HAP-1 (cell line): ENCODE data around the gene TRPM7.

Source experiments
- DNase-seq, 2 experiments: peaks; one replicate each; pipeline ENCODE4 v3.0.0-alpha.2; 2016 to 2020; ENCODE audit warnings: low spot score in 2 of 2
- H3K27me3 ChIP-seq: fragments of 250-450 bp; sonication (Bioruptor Pico); 2 replicates; pipeline ENCODE4 v1.5.1; 2020; ENCODE audit warnings: low read depth, mild to moderate bottlenecking, moderate library complexity
- H3K36me3 ChIP-seq: fragments of 250-450 bp; sonication (Bioruptor Pico); replicated peaks from 2 replicates; pipeline ENCODE4 v1.5.1; 2020; ENCODE audit warnings: mild to moderate bottlenecking
- H3K4me1 ChIP-seq: fragments of 250-450 bp; sonication (Bioruptor Pico); 2 replicates; pipeline ENCODE4 v1.5.1; 2020; ENCODE audit warnings: mild to moderate bottlenecking
- H3K4me3 ChIP-seq: fragments of 250-450 bp; sonication (Bioruptor Pico); 2 replicates; pipeline ENCODE4 v1.5.1; 2020; ENCODE audit warnings: mild to moderate bottlenecking, moderate library complexity
- H3K9me3 ChIP-seq: fragments of 250-450 bp; sonication (Bioruptor Pico); 2 replicates; pipeline ENCODE4 v1.5.1; 2020; ENCODE audit warnings: mild to moderate bottlenecking, moderate library complexity
- in situ Hi-C: fragments of 300-500 bp; cut with MboI; formaldehyde crosslinking; loops from 3 replicates; pipeline ENCODE4 v1.14.3; 2020; ENCODE audit warnings: low sequenced_read_pairs, inconsistent platforms, mixed read lengths

TRPM7 gene

GRCh38 chr15:50687302-50687902 lies 805 bp upstream of the TRPM7 start:
- Histone ChIP-seq H3K4me1 (peaks cover 19% of the 10 kb centered on the region), H3K9me3 (no peaks in the 10 kb centered on the region), H3K27me3 (no peaks in the 10 kb centered on the region), H3K36me3 (peaks cover 5% of the 10 kb centered on the region), H3K4me3 (peak overlapping the region; percentile 86)
- no peak for DNase-seq
- in situ Hi-C loops: loop anchor here (10.0 kb wide), 1 partner anchor 217 kb away; the partner anchor contains the start of gene AP4E1

DNA sequence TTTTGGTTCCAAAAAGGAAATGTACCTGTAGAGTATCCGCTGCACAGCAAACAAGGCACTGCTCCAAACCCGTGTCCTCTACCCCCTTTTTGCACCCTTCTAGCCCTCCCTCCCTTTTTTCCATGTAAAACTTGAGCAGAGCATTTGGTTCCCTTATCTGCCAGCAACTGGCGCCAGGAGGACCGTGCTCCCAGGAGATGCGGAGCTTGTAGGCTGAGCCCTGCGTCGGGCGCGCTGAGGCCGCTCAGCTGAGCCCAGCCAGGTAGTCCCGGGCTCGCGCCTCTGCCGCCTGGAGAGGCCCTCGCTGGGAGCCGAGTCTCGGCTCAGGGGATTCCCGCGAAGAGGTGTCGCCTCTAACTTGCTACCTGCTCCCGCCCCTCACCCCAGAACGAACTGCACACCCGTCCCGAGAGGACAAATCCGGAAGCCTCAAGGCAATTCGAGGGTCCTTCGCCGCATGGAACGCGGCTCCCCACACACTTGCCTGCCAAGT lies 575 bp downstream of the TRPM7 start:
- in situ Hi-C loops: loop anchor here (10.0 kb wide), 1 partner anchor 219 kb away; the partner anchor contains the start of gene AP4E1
- H3K9me3 ChIP-seq: no peaks in the 10 kb centered on the region
- H3K4me1 ChIP-seq: peaks cover 19% of the 10 kb centered on the region
- peak; percentile 55 to 70 for DNase-seq
- peaks cover 12% of the 10 kb centered on the region for H3K36me3 ChIP-seq
- H3K27me3 ChIP-seq: no peaks in the 10 kb centered on the region
- H3K4me3 ChIP-seq: peak overlapping the region; percentile 86

DNA sequence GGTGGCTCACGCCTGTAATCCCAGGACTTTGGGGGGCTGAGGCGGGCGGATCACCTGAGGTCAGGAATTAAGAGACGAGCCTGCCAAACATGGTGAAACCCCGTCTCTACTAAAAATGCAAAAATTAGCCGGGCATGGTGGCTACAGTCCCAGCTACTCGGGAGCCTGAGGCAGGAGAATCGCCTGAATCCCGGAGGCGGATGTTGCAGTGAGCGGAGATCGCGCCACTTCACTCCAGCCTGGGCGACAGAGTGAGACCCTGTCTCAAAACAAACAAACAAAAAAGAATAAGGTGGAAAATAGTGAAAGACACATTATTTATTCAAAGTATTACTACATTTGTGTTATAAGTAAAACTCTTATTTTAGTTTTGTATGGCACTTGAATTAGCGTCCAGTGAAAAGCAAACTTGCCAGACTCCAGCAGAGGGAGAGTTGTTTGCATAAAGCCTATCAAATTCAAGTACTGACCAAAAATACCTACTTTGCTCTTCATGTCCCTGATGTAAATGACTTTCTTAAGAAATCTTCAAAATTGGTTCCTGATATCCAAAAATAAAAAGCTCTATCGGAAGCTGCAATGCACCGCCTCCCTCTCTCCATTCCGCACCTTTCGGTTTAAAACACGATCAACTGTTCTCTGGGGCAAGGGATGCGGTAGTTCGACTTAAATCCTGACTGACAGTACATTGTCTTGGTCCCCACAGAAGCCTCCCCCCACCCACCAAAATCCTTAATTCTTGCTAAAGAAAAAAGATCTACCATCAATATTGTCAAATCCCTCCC lies 1.2 kb downstream of the TRPM7 start:
- Histone ChIP-seq H3K4me1 (peaks cover 19% of the 10 kb centered on the region), H3K27me3 (no peaks in the 10 kb centered on the region), H3K9me3 (no peaks in the 10 kb centered on the region), H3K36me3 (peaks cover 17% of the 10 kb centered on the region), H3K4me3 (peak overlapping the region; percentile 86)
- in situ Hi-C loops: loop anchor here (10.0 kb wide), 1 partner anchor 219 kb away; the partner anchor contains the start of gene AP4E1
- peak in 1 of 2 experiments; percentile 18 for DNase-seq

DNA sequence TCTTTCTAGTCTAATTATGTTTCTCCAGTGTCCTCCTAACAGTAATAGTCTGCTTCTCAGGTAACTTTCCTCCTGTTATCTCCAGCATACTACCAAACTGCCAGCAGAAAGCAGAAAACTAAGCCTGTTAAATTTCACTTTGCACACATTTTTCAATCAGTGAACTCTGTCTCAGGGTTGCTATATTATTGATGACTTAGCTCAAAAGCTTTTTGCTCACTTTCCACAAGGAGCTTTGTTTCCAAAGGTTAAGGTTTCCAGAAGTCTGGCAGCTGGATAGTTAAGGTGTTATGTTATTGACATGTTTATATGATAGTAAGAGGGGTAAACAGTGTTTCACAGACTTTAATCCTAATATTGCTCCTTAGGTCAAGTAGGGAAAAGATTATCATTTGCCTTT lies 5.1 kb downstream of the TRPM7 start:
- peaks cover 7% of the 10 kb centered on the region for H3K4me1 ChIP-seq
- DNase-seq: no peak
- no peak overlapping the region for H3K4me3 ChIP-seq
- peaks cover 17% of the 10 kb centered on the region for H3K36me3 ChIP-seq
- in situ Hi-C loops: loop anchor here (10.0 kb wide), 1 partner anchor 223 kb away; the partner anchor contains the start of gene AP4E1
- no peaks in the 10 kb centered on the region for H3K27me3 ChIP-seq
- H3K9me3 ChIP-seq: no peaks in the 10 kb centered on the region

DNA sequence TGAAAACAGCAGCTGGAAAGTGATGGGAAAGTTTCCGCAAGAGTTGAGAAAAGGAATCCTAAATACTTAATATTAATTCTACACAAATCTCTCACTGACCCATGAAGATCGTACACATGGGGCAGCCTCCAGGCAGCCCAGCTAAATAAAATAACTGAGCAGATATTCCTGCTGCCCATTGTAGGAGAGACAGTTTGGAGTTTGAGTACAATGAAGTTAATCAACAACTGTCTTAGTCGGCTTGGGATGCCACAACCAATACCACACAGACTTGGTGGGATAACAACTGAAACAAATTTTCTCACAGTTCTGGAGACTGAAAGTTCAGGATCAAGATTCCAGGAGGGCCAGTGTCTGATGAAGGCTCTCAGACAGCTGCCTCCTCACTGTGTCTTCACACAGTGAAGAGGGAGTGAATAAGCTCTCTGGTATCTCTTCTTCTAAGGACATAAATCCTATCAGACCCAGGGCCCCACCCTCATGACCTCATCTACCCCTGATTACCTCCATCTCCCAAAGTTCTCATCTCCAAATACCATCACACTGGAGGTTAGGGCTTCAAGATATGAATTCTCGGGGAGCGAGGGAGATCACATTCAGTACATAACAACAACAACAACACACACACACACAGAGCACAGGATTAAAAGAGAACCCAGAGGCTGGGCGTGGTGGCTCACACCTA lies 9.7 kb downstream of the TRPM7 start:
- Histone ChIP-seq H3K4me3 (no peak overlapping the region), H3K9me3 (no peaks in the 10 kb centered on the region), H3K36me3 (peaks cover 18% of the 10 kb centered on the region), H3K27me3 (no peaks in the 10 kb centered on the region), H3K4me1 (no peaks in the 10 kb centered on the region)
- DNase-seq: no peak
- in situ Hi-C loops: no loop called here

GRCh38 chr15:50675535-50676144 lies 11.0 kb downstream of the TRPM7 start:
- H3K27me3 ChIP-seq: no peaks in the 10 kb centered on the region
- in situ Hi-C loops: no loop called here
- H3K4me1 ChIP-seq: no peaks in the 10 kb centered on the region
- no peaks in the 10 kb centered on the region for H3K9me3 ChIP-seq
- H3K36me3 ChIP-seq: peaks cover 8% of the 10 kb centered on the region
- no peak overlapping the region for H3K4me3 ChIP-seq
- DNase-seq: no peak

- no peak overlapping the region for H3K4me3 ChIP-seq
- DNase-seq: no peak
- H3K4me1 ChIP-seq: no peaks in the 10 kb centered on the region
- H3K27me3 ChIP-seq: no peaks in the 10 kb centered on the region
- in situ Hi-C loops: no loop called here
- no peaks in the 10 kb centered on the region for H3K9me3 ChIP-seq
- H3K36me3 ChIP-seq: peaks cover 18% of the 10 kb centered on the region
These were observed 16.5 kb downstream of the TRPM7 start for GRCh38 chr15:50670115-50670514.

DNA sequence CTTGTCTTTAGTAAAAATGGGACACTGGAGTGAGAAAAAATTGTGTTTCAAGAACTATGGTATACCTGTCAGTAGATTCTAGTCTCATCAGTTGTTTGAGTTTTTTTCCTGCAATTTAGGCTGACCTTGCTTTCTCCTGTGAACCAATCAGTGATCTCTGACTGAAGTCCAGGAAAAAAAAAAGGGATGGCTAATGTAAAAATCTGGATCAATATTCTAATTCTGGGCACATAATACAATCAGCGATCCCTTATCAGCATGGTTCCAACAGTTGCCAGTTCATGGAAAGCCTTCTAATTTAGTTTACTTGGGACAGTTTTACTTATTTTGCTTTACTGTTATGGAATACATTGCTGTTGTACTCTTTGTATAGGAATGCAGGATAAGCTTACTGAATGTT lies 17.0 kb downstream of the TRPM7 start:
- in situ Hi-C loops: loop anchor here (5.0 kb wide), 1 partner anchor 213 kb away; no protein-coding TSS in a partner anchor
- no peaks in the 10 kb centered on the region for H3K27me3 ChIP-seq
- H3K9me3 ChIP-seq: no peaks in the 10 kb centered on the region
- peaks cover 15% of the 10 kb centered on the region for H3K36me3 ChIP-seq
- H3K4me1 ChIP-seq: no peaks in the 10 kb centered on the region
- H3K4me3 ChIP-seq: no peak overlapping the region
- DNase-seq: no peak

DNA sequence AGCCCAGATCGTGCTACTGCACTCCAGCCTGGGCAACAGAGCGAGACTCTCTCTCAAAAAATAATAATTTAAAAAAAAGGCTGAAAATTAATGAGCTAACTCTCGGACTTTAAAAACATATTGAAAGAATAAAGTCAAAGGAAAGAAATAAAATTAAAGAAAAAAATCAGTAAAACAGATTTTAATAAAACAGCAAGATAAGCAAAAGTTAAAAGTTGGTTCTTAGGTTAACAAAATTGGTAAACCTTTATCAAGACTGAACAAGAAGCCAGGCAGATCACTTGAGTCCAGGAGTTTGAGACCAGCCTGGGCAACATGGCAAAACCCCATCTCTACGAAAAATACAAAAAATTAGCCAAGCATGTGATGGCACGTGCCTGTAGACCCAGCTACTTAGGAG lies 20.7 kb downstream of the TRPM7 start:
- H3K27me3 ChIP-seq: no peaks in the 10 kb centered on the region
- no peak overlapping the region for H3K4me3 ChIP-seq
- no peaks in the 10 kb centered on the region for H3K9me3 ChIP-seq
- no peak for DNase-seq
- peaks cover 24% of the 10 kb centered on the region for H3K36me3 ChIP-seq
- no peaks in the 10 kb centered on the region for H3K4me1 ChIP-seq
- in situ Hi-C loops: loop anchor here (5.0 kb wide), 1 partner anchor 216 kb away; no protein-coding TSS in a partner anchor

DNA sequence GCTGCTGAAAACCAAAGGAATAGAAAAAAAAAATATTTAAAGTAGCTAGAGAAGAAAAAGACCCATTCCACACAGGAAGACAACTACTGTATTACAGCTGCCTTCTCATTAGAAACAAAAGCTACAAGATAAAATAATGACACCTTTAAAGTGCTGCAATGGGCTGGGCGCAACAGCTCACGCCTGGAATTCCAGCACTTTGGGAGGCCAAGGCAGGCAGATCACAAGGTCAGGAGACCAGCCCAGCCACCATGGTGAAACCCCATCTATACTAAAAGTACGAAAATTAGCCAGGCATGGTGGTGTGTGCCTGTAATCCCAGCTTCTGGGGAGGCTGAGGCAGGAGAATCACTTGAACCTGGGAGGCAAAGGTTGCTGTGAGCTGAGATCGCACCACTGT lies 31.0 kb downstream of the TRPM7 start:
- no peaks in the 10 kb centered on the region for H3K27me3 ChIP-seq
- no peak for DNase-seq
- H3K36me3 ChIP-seq: peaks cover 37% of the 10 kb centered on the region
- in situ Hi-C loops: no loop called here
- H3K9me3 ChIP-seq: no peaks in the 10 kb centered on the region
- peaks cover 9% of the 10 kb centered on the region for H3K4me1 ChIP-seq
- H3K4me3 ChIP-seq: no peak overlapping the region

- Histone ChIP-seq H3K27me3 (no peaks in the 10 kb centered on the region), H3K4me1 (peaks cover 9% of the 10 kb centered on the region), H3K4me3 (no peak overlapping the region), H3K36me3 (peaks cover 39% of the 10 kb centered on the region), H3K9me3 (no peaks in the 10 kb centered on the region)
- in situ Hi-C loops: no loop called here
- no peak for DNase-seq
These were observed 33.3 kb downstream of the TRPM7 start for GRCh38 chr15:50653156-50653743.

- in situ Hi-C loops: no loop called here
- H3K9me3 ChIP-seq: no peaks in the 10 kb centered on the region
- H3K4me3 ChIP-seq: no peak overlapping the region
- H3K4me1 ChIP-seq: peaks cover 9% of the 10 kb centered on the region
- H3K27me3 ChIP-seq: no peaks in the 10 kb centered on the region
- peak; percentile 61 to 78 for DNase-seq
- H3K36me3 ChIP-seq: peaks cover 39% of the 10 kb centered on the region
These were observed 33.9 kb downstream of the TRPM7 start for GRCh38 chr15:50652671-50653070.

GRCh38 chr15:50641318-50641717 lies 45.3 kb downstream of the TRPM7 start:
- Histone ChIP-seq H3K27me3 (no peaks in the 10 kb centered on the region), H3K4me3 (no peak overlapping the region), H3K4me1 (no peaks in the 10 kb centered on the region), H3K9me3 (no peaks in the 10 kb centered on the region), H3K36me3 (peaks cover 45% of the 10 kb centered on the region)
- no peak for DNase-seq
- in situ Hi-C loops: no loop called here
